NCI-H1436 treated with DMSO at 0.1 percent for 48 hours (cell line): ENCODE results near the gene VPREB1.
"Not testable (repeated sequence)": the region's sequence is repeated elsewhere in the genome, so short reads cannot be mapped to it uniquely, and the experiment has no call there.

ENCODE experiments used
- DNase-seq: peaks from one replicate; lab custom pipeline; 2025; lab: John Stamatoyannopoulos, UW

The VPREB1 gene

GRCh38 chr22:22244316-22245250 is at the start of gene VPREB1:
TSS of gene VPREB1 (plus strand) at chr22:22244786. CDS start at chr22:22244814, 28 bp downstream.
- DNase-seq: no peak

GRCh38 chr22:22194931-22195264 is 49.7 kb upstream of the VPREB1 start:
- no peak for DNase-seq

GRCh38 chr22:22195265-22196017 is 49.1 kb upstream of the VPREB1 start:
- DNase-seq: no peak

GRCh38 chr22:22196018-22196533 is 48.5 kb upstream of the VPREB1 start:
- DNase-seq: no peak

GRCh38 chr22:22196833-22197477 is 47.6 kb upstream of the VPREB1 start:
- no peak for DNase-seq

- DNase-seq: no peak
Observed at GRCh38 chr22:22197993-22198402, 46.6 kb upstream of the VPREB1 start.

- no peak for DNase-seq
Observed at GRCh38 chr22:22198751-22199150, 45.8 kb upstream of the VPREB1 start.

- DNase-seq: no peak
Observed at GRCh38 chr22:22199634-22200033, 45.0 kb upstream of the VPREB1 start.

GRCh38 chr22:22200569-22201184 is 43.9 kb upstream of the VPREB1 start:
- DNase-seq: no peak

GRCh38 chr22:22201185-22201929 is 43.2 kb upstream of the VPREB1 start:
- no peak for DNase-seq

- no peak for DNase-seq
Observed at GRCh38 chr22:22201930-22202343, 42.6 kb upstream of the VPREB1 start.

- DNase-seq: no peak
Observed at GRCh38 chr22:22203048-22203971, 41.3 kb upstream of the VPREB1 start.

- DNase-seq: no peak
Observed at GRCh38 chr22:22207845-22208564, 36.6 kb upstream of the VPREB1 start.

- DNase-seq: no peak
Observed at GRCh38 chr22:22208652-22209051, 35.9 kb upstream of the VPREB1 start.

GRCh38 chr22:22209080-22209640 is 35.4 kb upstream of the VPREB1 start:
- not testable (repeated sequence) for DNase-seq

- DNase-seq: no peak
Observed at GRCh38 chr22:22210375-22210774, 34.2 kb upstream of the VPREB1 start.

- DNase-seq: no peak
Observed at GRCh38 chr22:22210889-22211833, 33.4 kb upstream of the VPREB1 start.

GRCh38 chr22:22213231-22213630 is 31.4 kb upstream of the VPREB1 start:
- no peak for DNase-seq
